ENCODE data around the gene VN1R2. TPM values are rescaled to one million over a fixed set of nuclear protein-coding genes. Genes with fewer than 3 reads are reported as not detected.

The VN1R2 gene
- total RNA-seq, 1 donor from 2014 or later: not detected

DNA sequence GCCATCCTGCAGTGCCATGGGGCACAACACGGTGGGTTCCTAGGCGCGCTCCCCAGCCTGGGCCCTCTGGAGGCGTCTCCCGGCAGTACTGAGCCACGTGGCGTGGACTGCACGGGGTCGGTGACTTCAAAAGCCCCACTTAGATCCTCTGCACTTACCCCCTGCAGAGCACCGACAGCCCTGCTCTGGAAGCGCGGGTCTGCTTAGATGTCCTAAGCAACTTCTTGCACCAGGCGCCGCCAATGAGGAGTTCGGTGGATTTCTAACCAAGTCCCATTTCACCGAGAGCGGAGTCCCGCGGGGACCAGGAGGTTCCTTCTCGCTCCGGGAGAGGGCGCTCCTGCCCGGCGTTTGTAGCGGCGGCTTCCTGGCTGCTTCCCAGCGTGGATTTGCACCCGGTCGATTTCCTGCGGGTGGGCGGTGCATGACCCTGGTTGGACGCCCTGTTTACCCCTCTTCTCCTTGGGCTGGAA is 50.3 kb downstream of the VN1R2 start:
- ATAC-seq (ENCODE audit: poor library complexity): no peak
- intact Hi-C loops (cut with DNase I): no loop called here
- no peak for DNase-seq

Other genes with a start within 250 kb of the VN1R2 start
- not detected for gene ERVV-1, start 244.4 kb upstream of the VN1R2 start, total RNA-seq
- gene ERVV-2, start 213.6 kb upstream of the VN1R2 start, total RNA-seq: not detected
- gene ZNF160, start 154.9 kb upstream of the VN1R2 start, total RNA-seq: 15.7 TPM
- gene ZNF415, start 125.4 kb upstream of the VN1R2 start, total RNA-seq: 17.8 TPM
- 5.8 TPM for gene ZNF347, start 99.2 kb upstream of the VN1R2 start, total RNA-seq
- gene ZNF665, start 64.9 kb upstream of the VN1R2 start, total RNA-seq: 1.3 TPM
- gene ZNF677, start 3.4 kb upstream of the VN1R2 start, total RNA-seq: 21.1 TPM
- gene VN1R4, start 9.4 kb downstream of the VN1R2 start, total RNA-seq: not detected
- gene ZNF845, start 75.5 kb downstream of the VN1R2 start, total RNA-seq: 3.3 TPM
- gene ZNF525, start 107.4 kb downstream of the VN1R2 start, total RNA-seq: 4.7 TPM
- 3.4 TPM for gene ZNF765, start 136.9 kb downstream of the VN1R2 start, total RNA-seq
- 2.9 TPM for gene ZNF761, start 173.7 kb downstream of the VN1R2 start, total RNA-seq
- 0.75 TPM for gene ZNF813, start 209.4 kb downstream of the VN1R2 start, total RNA-seq

Data from Right ventricle myocardium superior (tissue), 1 donor.